ENCODE results near the gene ARHGAP31.
"Not testable (repeated sequence)": the region's sequence is repeated elsewhere in the genome, so short reads cannot be mapped to it uniquely, and the experiment has no call there.

The ARHGAP31 gene

DNA sequence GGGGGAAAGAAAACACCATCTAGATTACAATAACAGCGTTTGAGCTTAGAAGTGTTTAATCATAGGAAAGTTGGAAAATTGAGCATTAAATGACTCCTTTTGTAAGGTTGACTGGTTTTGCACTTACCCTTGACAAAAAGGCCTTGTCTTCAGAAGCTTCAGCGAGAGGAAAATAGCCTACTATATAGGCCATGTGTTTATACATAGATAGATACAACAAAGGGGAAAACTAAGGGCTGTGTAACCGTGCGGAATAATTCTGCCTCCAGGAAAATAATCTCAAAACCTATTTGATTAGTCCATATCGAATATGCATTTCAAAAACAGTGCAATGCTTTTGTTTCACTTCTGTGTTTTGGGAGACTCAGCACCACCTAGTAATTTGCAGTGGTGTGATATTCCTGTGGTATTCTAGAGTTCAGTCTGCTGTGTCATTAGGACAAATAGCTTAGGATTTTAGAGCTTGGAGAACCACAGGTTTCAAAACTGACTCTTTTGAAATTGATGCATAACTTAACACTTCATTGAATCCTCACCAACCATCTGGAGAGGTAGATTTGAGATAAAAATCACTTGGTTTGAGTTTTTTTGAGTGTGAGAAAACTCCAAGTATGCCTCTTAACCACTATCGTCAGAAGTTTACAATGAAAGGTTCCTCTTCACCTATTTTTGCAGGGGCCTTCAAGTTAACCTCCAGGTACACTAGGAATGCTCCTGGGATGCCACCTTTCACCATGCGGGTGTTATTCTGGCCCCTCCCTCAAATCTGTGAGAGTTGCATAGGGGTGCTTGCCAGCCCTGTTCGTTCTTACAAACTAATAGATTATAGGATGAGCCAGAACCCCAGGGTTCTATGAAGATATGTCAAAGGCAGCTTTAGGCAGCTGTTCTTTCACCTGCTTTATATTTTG is 1.9 kb downstream of the ARHGAP31 start:
- FAIRE-seq, result no peak

DNA sequence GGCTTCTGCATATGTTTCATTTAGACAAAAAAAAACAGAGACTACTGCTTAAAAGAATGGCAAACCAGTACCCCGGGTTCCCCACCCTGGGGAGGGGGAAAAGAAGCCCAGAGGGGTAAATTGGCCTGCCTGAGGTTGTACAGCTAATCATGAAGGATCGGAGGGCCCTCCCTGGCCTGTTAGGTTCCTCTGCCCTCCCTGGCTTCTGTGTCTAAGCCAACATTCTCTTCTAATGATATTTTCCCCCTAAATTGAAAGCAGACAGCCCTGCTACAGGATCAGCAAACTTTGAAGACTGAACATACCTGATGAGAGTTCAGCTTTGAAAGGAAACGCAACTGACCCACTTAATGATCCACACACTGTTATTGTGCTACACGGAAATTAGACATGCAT is 2.5 kb downstream of the ARHGAP31 start:
- no peak for FAIRE-seq

DNA sequence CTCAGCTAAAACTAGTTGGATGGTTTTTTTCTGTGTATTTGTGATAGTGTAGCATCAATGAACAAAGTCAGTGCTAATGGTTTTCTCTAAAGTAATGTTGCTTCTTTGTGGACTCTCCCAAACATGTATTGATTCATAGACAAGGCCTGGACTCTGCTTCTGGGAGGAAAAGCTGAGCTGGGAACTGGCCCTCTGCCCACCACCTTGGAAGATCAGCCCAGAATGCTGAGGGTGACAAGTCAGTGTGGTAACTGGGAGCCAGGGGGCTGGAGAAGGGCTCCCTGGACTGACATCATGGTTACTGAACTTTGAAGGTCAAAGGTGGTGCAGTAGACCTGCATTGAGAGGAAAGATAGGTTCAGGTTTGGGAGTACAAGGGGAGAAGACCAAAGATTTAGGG is 3.0 kb downstream of the ARHGAP31 start:
- FAIRE-seq, result no peak

DNA sequence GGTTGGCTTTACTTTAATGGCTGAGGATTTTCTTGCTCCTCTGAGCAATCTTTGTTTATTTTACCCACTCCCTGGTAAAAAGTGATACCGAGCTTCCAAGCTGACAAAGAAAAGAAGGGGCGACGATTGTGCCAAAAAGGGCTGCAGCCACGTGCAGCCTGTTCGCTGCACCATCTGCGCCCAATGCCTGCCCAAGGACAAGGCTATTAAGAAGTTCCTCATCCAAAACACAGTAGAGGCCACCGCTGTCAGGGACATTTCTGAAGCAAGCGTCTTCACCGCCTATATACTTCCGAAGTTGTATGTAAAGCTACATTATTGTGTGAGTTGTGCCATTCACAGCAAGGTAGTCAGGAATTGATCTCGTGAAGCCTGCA is 4.4 kb downstream of the ARHGAP31 start:
- FAIRE-seq, result no peak

DNA sequence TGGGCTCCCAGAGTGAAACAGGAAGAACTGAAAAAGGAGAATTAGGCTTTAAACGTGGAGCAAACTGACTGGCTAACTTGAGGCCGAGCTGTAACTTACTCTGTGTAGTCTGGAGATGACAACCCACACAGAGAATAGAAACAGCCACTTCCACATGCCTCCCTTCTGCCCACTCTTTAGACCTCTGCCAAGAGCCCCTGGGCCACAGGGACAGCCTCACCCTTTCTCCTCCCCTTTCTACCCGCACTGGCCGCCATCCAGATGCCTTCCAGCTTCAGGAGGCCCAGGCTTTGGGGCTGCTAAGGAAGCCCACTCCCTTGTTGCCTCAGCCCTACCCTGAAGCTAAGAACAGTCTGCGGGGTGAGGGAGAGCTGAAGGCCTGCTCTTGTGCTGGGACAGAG is 6.8 kb downstream of the ARHGAP31 start:
- no peak for FAIRE-seq

DNA sequence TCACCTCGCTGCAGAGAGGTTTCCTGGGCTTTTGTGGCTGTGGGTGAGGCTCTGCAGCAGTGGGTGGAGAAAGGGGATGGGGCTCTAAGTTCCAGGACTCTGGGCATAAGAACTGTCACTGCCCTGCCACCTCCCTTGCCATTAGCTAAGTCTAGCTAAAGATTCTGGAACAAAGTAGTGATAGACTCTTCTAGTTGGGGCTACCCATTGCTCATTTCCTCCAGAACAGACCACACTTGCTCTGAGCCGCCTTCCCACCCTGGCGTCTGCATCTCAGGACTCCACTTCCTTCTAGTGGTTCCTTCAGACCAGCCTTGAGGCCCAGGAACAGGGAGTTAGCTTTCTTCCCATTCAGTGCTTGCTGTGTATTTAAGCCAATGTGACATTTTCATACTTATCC is 7.5 kb downstream of the ARHGAP31 start:
- FAIRE-seq, result no peak

DNA sequence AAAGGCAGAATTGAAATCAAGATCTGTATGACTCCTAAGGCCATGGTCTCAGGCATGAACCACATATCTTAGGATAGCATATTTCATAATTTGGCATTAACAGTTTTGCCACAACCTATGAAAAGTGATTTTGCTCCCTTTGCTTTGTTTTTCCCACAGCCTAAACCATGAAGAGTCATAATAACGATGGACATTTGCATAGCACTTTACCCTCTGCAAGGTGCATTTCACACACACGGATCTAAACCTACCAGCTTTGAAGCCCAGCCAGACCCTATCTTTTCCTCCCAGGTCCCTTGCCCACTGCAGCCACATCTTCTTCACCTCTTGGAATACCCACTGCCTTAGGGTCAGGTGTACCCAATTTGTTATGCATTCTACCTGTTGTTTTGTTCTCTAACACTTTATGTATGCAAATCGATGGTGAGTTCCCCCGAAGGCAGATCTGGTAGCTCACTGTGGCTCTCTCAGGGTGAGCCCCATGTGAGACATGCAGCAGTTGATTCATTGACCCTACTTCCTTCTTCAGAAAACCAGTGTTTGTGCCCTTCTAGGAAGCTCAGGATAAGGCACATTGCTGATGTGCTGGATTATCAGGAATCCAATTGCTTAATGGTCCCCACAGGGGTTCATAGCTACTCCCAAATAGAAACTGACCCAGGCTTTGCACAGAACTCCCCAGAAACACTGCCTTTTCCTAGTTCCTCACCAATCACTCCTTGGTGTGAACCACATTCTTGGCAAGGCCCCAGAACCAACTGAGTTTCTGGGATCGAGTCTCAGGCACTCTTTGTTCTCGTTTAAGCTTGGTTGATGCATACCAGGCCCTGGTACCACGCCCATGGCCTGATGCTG is 8.7 kb downstream of the ARHGAP31 start:
- no peak for FAIRE-seq

DNA sequence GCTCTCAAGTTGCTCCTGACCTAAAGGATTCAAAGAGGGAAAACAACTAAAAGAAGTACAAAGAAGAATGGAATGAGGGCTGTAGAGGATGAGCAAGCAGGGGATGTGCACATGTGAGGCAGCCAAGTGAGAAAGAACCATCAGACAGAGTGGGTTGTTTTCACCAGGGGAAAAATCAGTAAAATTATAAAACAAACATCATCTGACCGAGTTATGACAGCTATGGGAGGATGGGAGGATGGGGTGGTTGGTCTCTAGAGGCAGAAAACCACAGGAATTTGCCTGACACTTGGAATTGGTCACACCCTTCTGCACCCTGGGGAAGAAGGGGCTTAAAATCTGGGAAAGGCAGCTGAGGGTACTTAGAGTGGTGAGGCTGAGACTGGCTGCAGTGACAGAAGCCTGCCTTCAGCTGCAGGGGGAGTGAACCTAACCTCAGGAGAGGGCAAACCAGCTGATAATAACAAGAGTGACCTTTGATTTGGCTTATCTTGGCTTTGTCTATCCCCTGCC is 10.1 kb downstream of the ARHGAP31 start:
- no peak for FAIRE-seq

DNA sequence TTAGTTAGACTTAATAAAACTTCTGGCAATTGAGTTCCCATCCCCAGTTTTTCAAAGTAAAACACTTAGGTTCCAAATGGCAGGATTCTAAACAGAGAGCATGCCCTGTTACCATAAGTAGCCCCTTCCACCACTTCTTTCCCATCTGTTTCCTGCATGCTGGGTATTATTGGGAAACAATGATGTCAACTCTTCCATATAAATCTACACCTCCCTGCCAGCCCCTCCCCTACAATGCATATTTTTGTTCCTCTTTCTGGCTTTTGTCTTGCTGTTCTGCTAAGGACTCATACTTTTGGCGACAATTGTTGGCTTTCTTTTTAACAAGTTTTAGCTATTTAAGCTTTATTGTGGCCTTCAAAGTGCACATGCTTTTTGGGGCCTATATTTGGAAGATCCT is 11.1 kb downstream of the ARHGAP31 start:
- no peak for FAIRE-seq

DNA sequence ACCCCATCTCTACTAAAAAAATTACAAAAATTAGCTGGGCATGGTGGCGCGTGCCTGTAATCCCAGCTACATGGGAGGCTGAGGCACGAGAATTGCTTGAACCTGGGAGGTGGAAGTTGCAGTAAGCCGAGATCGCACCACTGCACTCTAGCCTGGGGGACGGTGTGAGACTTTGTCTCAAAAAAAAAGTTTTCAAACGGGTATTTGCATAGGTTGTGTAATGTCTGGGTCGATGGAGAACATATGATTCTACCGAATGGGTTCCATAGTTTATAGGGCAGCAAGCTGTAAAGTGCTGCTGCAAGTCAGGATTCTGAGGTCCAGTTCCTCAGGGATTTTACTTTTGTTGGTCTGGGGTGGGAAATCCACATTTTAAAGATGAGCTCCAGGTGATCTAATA is 12.2 kb downstream of the ARHGAP31 start:
- not testable (repeated sequence) for FAIRE-seq

DNA sequence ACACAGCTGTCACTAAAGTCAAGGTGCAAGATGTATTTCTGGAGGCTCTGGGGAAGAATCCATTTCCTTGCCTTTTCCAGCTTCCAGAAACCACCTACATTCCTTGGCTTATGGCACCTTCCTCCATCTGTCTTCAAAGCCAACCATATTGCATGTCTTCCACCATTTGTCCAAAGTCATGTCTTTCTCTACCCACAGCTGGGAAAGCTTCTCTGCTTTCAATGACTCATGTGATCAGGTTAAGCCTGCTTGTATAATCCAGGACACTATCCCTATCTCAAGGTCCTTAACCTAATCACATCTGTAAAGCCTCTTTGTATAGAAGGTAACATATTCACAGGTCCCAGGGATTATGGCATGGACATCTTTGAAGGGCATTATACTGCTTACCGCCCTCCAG is 14.2 kb downstream of the ARHGAP31 start:
- FAIRE-seq, result no peak

DNA sequence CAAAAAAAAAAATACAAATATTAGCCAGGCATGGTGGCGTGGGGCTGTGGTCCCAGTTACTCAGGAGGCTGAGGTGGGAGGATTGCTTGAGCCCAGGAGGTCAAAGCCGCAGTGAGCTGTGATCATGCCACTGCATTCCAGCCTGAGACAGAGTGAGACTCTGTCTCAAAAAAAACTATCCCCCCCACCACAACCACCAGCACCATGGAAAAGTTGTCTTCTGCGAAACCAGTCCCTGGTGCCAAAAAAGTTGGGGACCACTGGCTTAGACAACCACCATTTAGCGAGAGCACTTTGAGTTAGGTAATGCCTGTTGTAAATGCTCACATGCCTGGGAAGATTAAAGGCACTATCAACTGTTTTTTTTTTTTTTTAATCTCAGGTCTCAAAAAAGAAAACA is 15.4 kb downstream of the ARHGAP31 start:
- no peak for FAIRE-seq

DNA sequence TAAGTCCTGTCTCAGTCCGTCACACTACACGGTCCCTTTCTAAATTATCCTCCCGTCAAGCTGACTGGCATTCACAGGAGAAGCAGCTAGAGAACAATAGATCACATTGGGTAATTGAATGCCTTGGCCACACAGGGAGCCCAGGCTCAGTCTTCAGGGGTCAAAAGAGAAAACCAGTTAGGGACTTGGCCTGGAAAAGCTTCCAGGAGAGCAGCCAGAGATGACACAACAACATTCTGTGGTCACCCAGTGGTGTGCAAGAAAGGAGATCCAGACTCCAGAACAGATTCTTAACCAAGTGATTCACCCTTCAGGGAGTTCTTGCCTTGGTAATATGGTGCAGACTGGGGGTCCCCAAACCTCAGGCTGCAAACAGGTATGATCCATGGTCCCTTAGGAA is 15.9 kb downstream of the ARHGAP31 start:
- no peak for FAIRE-seq

DNA sequence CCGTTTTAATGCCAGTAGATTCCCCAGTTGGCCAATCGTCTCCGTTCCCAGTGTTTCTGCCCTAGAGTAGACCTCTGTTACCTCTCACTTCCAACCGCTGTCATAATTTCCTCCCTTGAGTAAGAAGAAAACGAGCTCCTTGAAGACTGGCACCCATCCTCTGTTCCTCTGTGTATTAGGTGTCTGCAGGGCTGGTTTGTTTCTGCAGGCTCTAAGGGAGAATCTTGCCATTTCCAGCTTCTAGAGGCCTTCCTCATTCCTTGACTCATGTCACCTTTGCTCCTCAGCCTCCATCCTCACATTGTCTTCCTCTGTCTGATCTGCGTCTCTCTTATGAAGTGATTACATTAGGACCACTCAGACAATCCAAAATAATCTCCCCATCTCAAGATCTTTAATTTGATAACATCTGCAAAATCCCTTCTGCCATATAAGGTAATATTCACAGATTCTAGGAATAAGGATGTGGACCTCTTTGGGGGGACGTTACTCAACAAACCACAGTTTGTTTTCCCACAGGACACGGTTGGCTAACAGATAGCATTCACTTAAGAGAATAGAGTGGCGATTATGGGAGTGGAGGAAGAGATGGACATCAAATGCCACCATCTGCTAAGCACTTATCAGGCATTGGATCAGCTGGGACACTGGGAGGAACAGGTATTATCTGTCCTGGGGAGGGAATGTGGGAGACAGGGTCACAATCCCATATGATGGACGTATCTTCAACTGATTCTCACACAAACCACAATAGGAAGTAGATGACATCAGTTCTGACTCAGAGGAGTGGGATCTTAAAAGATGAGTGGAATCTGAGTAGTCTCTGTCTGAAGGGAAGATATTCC is 17.1 kb downstream of the ARHGAP31 start:
- no peak for FAIRE-seq

DNA sequence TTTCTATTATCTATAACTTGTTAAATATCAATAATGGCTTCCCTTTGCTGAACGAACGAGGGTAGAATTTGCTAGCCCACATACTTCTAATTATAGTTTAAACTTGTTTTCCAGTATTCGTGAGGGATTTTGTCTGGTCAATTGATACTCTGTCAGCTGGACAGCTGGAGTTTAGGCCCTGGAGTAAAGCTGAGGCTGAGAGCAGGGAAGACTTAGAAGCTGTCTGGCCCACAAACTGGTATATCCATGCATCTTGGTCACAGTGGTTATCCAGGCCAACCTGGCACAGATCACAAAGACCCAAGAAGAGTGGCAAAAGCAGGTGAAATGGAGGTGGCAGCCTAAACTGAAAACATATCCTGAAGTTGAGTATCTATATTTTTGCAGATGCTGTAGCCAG is 19.3 kb downstream of the ARHGAP31 start:
- FAIRE-seq, result no peak

DNA sequence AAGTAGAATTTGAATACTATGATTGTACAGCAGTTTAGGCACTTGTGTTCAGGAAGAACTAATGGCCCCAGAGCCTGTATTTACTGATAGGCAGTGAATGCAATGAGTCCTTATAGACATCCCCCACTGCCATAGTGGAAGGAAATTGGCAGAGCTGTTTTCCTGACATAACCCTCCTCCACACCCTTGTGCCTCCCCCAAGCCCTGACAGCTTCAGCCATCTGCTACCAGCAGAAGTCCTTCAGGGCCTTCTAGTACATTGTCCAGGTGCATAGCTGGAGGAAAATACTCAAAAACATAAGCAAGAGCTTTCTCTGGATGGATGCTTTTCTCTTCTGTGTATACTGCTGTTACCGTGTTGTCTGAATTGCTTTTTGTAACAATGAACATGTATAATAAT is 20.6 kb downstream of the ARHGAP31 start:
- FAIRE-seq, result no peak

DNA sequence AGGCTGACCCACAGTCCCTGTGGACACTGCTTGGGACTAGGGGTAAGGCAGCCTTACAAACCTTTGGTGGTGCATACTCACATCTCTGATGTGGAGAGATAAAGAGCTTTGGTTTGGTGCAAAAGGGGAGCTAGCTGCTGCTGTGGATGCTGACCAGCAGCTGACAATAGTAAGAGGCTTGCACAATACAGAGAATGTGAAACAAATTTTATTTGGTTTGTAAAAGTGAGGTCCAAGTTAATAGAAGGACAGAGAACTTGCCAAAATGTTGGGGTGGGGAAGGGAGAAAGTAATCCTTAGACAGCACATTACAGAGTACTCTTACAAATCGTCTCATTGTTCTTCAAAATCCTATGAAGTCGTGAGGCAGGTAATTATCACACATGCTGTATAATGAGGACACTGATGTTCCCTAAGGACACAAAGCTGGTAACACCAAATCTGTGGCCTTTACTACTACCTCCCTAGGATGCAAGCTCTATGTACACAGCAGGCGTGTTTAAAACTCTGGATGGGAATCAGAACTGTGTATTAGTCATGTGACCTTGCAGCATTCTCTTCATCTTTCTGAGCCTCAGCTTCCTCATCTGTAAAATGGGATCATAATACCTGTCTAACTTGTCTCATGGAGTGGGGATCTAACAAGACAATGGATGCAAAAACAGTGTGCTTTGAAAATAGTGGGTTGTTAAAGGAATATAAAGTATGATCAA is 21.6 kb downstream of the ARHGAP31 start:
- no peak for FAIRE-seq

DNA sequence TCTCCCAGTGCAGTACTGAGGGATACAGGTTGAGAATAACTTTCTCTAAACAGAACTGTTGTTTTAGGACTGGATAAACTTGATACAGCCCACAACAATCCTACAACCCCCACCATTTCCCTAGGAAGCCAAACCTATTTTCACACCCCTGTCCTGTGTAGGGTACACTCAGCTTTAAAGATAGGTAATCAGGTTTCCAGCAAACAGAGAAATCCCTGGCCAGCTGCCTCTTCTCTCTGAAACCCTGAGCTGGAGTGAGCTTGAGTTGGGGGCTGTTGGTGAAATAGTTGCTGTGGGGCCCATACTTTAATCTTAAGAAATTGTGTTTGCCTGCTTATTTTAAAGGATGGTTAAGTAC is 22.1 kb downstream of the ARHGAP31 start:
- FAIRE-seq, result no peak

DNA sequence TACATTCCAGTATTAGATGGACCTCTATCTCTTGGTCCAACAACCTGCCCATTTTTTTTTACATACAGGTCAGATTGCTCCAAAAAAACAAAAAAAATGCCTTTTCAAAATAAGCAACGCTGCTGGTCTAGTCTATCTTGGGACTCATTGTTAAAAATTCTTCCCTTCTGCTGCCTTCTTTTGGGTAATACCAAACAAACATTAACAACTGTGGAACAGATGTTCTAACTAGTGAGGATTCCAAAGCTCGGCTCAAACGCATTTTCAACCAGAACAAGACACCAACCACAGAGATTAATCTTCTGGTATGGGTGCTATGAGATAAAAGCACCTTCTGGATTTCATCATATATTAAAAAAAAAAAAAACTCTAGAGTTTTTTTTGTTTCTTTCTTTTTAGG is 24.7 kb downstream of the ARHGAP31 start:
- no peak for FAIRE-seq

DNA sequence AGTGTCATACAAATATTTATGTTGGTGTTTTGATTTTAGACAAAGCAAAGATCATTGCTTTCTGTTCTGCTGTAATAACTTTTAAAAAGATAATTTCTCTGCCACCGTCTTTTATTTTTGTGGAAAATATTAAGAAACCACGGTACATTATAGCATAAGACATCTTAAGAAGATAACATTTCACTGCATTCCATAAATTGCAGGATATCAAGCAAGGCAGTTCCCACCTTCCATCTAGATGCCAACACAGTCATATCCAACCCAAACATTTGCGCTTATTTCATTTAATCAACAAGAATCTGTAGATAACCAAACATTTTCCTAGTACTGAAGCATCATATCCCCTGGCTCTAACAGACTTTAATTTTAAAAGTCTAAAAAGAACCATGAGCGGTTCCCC is 25.1 kb downstream of the ARHGAP31 start:
- no peak for FAIRE-seq

DNA sequence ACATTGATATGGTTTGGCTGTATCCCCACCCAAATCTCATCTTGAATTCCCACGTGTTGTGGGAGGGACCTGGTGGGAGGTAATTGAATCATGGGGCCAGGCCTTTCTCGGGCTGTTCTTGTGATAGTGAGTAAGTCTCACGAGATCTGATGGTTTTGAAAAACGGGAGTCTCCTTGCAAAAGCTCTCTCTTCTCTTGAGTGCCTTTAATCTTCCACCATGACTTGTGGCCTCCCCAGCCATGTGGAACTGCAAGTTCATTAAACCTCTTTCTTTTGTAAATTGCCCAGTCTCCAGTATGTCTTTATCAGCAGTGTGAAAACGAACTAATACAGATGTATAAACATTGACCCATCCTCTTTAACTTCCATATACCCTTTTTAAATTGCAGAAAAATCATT is 26.6 kb downstream of the ARHGAP31 start:
- not testable (repeated sequence) for FAIRE-seq

Data from G401.6 (cell line).